ENCODE data around the gene UGT2B15. TPM values are rescaled to one million over a fixed set of nuclear protein-coding genes. Genes with fewer than 3 reads are reported as not detected.

The UGT2B15 gene
- total RNA-seq, 2 donors from 2014 or later = 50.8 to 69.8 TPM

GRCh38 chr4:68597482-68597881 lies 73.0 kb downstream of the UGT2B15 start:
- H3K9ac ChIP-seq (ENCODE audit: low read depth in 2 of 2, low read length in 2 of 2) = no peak overlapping the region
- no peak for DNase-seq
- TF ChIP-seq CTCF (IDR thresholded peaks at IDR 0.05) = no peak
- intact Hi-C loops (cut with DNase I) = no loop called here
- H3K27me3 ChIP-seq = no peaks in the 10 kb centered on the region
- no peak overlapping the region for H3K4me3 ChIP-seq
- no peak overlapping the region for H3K27ac ChIP-seq
- H3K36me3 ChIP-seq = no peaks in the 10 kb centered on the region
- H3K4me1 ChIP-seq = no peaks in the 10 kb centered on the region
- no peaks in the 10 kb centered on the region for H3K9me3 ChIP-seq

Other genes starting within 250 kb of the UGT2B15 start
- not detected for gene TMPRSS11E, start 223.2 kb downstream of the UGT2B15 start, total RNA-seq
- gene UGT2B17, start 94.3 kb downstream of the UGT2B15 start, total RNA-seq = 100 to 1,000 TPM; 561 to 639 TPM
- gene UGT2B10, start 145.3 kb upstream of the UGT2B15 start, total RNA-seq = 1 to 10 TPM in 1 of 2 donors, under 1 TPM in 1; 0.40 to 1.0 TPM

Measured in colonic mucosa (tissue), 4 donors.